ENCODE measurements around the gene LRRC10B.
A peak's percentile ranks its signal among the peaks of the same experiment; 100 is the strongest.

Gene LRRC10B

DNA sequence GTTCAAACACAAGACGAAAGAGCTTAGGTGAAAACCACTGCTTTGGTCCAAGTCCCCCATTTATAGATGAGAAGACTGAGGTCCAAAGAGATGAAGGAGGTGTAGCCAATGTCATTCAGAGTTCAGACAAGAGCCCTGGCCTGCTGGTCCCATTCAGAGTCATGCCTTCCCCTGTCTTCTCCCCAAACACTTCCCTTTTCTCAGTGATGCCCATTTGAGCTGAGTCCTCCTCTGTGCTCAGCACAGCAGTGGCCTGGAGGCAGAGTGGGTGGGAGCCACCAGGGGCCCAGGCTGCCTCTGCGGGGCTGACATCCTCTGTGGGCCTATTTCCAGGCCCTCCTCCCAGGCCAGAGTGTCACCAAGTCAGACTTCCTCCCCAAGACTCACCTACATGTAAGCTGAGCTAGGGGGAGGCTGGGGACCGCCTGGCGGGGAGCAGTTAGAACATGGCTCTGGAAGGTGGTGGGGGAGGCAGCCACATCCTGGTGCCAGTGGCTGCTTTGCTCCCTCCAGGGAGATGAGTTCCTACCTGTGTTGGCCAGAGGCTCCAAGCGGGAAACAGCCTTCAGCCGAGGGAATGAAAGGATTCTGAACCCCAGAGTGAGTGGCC is 22.4 kb upstream of the LRRC10B start:
- DNase-seq: no peak

DNA sequence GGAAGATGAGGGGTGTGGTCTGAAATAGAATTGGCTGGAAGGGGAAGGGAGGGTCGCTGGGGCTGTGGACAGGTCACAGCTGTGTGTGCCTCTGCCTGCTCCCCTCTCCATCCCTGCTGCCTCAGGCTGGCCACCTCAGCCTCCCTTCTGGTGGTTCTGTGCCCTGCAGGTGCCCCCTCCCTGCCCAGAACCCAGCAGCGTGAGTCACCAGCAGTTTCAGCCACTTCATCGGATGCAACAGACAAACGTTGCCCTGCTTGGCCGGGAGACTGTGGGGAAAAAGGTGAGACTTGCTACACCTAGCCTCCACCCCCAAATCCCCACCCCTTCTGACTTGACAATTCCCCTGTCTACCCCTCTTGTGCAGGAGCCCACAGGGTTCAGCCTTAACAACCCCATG is 21.8 kb upstream of the LRRC10B start:
- no peak for DNase-seq

DNA sequence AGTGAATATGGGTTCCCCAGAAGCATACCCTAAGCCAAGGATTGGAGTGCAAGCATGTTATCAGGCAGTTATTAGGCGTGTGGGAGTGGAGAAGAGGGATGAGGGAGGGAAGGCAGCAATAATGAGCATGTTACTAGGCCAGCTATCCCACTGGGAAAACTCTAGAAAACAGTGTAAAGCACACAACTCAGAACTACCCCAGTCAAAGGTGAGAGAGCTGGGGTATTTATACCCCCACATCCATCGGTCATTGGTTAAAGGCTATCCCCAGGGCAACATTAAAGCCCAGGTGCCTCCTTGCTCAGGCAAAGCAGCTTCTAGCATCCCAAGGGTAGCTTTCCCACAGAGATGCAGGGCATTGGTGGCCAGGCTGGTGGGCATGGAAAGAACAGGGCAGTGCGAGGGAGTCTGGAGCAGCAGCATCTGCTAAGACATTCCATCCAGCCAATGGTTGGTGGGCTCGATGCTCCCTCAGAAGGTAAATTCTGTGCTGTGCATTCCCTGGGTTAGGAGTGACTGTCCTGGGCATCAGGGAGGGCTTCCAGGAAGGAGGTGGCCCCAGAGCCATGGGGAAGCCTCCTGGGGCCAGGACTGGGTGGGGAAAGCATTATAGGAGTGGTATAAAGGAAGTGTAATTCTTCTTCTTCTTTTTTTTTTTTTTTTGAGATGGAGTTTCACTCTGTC is 21.1 kb upstream of the LRRC10B start:
- DNase-seq: no peak

DNA sequence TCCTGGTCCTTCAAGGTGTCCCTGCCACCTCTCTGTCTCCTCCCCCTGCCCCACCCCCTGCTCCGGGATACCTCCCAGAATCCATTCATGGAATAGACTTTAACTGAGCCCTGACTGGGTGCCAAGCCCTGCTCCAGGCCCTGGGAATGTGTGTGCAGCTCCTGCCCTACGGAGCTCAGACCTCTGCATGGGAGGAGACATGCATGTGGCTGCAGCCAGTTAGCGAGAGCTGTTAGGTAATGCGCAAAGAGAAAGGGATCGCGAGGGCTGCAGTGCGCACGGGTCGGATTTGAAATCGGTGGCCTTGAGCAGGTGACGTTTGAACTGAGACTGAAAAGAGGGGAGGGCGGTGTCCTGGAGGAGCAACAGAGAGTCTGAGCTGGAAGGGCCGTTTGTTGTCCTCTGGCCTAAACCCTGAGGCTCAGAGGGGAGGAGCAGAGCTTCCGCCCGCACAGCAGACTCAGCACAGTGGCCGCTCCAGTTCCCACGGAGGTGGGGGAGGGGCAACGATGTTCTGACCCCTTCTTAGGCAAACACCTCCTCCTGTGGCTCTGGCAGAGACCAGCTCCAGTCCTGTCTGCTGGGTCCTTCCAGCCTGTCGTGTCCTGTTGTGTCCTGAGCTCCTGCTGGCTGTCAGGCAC is 19.8 kb upstream of the LRRC10B start:
- DNase-seq: no peak

DNA sequence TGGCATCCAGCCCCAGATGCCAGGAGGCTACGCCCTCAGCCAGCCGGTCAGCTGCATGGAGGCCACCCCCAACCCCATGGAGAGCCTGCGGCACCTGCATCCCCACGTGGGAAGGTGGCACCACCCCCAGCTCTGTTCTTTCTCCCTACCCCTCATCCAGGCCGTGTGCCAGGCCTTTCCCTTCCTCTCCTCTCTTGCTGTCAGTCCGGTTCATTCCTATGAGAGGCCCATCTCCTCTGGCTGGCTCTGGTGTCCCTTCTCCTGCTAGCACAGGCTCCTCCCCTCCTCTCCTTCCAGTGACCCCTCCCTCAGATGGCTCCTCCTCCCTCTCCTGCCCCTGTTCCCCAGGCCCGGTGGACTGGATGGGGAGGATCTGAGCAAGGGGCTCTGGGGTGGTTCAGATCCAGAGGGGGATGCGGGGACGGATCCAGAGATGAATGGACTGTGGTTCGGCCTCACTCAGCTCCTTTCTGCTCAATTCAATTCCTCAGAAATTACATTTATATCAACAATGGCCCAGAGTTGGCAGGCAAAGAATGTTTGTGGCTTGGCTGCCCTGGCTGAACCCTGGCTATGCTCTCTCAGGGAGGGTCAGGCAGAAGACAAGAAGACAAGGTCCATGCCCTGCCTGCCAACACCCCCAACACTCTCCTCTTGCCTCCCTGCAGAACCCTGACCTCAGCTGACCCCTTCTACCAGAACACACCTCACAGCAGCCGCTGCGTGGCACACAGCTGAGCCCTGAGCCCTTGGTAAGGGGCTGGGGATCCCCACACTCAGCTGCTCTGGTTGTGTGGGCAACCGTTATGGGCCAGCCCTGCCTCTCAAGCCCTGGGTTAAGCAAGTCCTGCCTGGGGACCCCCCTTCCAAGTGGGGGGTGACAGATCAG is 18.5 kb upstream of the LRRC10B start:
- DNase-seq: no peak

DNA sequence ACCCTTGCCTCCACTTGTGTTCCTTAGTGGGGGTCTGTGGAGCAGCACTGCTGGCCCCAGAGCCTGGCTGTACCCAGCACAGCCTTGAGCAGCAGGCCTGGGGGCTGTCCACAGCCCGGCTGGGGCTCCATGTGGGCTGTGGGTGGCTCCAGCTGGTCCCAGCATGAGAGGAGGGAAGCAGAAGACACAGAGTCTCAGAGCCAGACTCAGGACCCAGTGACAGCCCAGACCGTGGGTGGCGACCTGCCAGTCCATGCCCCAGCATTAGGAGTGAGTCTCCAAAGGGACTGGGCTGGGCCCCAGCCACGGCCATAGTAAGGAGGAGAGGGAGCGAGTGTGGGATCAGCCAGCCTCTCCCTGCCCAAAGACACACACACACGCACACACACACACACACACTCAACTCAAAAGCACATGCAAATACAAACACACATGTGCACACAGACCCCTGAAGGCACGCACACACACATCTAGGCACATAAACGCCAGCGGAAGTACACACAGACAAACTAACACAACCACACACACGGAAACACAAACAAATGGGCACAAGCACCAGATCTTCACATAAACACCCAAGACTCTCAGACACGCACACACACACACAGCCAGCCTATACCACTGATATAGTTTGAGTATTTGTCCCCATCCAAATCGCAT is 16.7 kb upstream of the LRRC10B start:
- peak in 1 of 56 donors; percentile 35 for DNase-seq

DNA sequence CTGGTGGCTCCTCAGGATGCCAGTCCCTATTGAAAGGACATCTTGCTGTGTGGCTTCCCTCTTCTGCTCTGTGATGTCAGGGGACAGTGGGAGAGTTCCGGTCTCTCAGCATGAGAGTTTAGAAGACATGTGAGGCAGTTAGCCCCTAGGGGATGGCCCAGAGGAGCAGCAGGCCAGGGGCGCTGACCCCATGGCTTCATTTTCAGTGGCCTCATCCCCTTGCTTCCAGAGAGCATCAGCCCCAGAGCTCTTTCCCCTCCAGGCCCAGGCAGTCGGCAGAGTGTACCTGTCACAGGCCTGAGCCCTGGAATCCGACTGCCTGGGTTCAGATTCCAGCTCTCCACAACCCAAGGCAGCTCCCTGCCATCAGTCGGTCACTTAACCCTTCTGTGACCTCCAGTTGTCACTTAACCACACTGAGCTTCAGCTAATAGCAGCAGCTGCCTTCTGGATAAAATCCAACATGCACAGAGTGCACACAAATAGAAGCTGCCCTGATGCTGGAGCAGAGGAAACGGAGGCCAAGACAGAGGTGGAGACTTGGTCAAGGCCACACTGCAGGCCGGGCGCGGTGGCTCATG is 14.1 kb upstream of the LRRC10B start:
- no peak for DNase-seq

DNA sequence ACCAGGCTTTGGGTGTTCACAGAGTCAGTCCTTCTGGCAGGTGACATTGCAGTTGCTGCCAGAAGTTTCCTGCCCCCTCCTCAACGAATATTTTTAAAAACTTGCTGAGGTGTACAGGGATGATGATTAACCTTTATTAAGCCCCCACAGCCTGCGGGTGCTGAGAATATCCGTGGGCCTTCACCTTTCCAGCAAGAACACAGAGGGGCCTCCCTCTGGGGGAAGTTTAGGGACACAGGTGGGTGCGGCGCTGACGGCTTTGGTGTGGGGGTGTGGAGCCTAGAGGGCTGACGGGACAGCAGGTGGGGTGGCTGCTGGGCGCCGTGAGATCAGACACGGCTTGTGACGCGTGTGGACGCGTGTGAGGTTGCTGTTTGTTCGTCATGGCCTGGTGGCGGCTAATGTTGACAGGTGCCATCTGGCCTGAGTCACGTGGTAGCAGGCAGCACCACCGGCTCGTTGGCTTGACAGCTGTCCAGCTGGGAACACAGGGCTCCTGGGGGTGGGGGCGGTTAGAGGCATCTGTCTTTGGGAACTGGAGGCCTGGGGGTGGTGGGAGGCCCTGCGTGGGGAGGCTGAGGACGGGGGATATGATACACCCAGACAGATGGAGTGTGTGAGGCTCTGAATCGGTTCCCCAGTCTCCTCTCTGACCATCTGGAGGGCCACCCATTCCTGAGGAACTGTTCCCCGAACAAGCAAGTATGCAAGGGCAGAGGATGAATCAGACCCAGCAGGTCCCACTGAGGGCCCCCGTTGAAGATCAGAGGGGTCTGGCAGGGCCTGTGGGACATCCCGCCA is 12.5 kb upstream of the LRRC10B start:
- peak in 14 of 56 donors; percentile 18 to 73 (median 45) for DNase-seq

DNA sequence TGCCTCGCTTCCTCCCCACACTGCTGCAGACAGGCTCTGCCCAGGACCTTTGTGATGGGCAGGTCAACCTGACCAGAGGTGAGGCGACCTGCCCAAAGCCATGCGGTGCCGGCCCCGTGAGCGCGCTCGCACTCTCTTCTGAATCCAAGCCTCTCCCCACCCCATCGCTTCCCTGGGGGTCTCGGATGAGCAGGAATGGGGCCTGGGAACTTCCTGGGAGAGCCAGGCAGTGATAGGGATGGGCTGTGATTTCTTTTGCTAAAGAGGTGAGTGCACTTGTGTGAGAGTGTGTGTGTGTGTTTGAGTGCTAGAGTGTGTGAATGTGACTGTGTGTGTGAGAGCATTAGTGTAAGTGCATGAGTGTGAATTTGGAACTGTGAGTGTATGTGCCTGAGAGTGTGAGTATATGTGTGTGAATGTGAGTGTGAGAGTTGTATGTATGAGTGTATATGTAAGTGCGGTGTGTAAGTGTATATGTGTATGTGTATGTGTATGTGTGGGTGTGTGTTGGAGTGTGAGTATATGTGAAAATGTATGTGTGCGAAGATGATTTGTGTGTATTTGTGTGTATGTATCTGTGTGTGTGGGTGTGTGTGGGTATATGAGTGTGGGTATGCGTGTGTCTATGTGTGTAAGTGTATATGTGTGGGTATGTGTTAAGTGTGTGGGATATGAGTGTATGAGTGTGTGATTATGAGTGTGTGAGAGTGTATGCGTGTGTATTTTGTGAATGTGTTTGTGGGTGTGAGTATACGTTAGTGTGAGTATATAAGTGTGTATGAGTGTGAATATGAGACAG is 11.7 kb upstream of the LRRC10B start:
- DNase-seq: no peak

DNA sequence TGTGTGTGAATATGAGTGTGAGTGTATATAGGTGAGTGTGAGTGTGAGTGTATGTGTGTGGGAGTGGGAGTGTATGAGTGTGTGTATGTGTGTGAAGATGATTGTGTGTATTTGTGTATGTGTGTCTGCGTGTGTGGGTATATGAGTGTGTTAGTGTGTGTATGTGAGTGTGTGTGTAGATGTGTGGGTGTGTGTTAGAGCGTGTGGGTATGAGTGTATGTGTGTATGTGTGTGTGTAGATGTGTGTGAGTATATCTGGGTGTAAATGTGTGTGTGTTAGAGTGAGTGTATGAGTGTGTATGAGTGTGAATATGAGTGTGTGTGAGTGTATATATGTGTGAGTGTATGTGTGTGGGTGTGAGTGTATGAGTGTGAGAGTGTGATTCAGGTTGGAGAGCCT is 11.1 kb upstream of the LRRC10B start:
- DNase-seq: no peak

DNA sequence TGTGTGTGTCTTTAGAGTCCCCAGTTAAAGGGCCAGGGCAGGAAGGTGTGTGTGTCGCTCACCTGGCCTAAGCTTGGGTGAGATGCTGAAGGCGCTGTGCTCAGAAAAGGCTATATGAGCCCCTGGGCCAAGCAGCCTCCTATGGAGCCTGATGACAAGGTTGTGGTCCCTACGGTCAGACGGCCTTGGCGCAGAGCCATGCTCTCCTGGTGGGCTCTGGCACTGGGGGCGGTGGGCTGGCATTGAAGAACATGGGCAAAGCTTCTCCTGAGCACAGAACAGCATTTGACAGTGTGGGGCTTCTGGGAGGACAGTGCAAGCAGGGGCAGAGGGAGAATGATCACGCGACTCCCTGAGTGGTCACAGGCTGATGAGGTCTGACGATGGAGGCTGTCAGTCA is 10.7 kb upstream of the LRRC10B start:
- no peak for DNase-seq

DNA sequence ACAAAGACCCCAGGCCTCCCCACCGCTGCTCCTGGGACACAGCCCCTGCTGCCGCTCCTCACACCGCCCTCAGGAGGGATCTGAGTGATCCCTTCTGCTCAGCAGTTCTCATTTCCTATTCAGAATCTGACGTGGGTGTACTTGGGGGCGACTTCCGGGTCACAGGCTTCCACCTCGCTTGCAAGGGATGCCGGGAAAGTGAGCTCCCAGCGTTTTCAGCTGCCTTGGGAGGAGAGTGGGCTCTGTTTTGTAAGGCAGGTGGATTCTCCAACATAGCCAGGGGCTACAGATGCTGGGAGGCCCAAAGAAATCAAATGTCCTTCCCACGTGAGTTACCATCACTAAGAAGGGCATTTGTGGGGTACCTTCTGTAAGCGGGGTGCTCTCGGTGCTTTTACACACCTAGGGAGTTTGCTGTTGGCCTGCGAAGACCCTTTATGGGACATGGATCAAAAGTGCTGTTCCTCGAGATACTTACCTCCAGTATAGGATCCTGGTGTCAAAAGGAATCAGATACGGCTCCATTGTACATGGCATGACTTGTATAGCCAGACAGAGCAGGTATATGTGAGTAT is 9.7 kb upstream of the LRRC10B start:
- peak in 16 of 56 donors; percentile 16 to 64 (median 42) for DNase-seq

DNA sequence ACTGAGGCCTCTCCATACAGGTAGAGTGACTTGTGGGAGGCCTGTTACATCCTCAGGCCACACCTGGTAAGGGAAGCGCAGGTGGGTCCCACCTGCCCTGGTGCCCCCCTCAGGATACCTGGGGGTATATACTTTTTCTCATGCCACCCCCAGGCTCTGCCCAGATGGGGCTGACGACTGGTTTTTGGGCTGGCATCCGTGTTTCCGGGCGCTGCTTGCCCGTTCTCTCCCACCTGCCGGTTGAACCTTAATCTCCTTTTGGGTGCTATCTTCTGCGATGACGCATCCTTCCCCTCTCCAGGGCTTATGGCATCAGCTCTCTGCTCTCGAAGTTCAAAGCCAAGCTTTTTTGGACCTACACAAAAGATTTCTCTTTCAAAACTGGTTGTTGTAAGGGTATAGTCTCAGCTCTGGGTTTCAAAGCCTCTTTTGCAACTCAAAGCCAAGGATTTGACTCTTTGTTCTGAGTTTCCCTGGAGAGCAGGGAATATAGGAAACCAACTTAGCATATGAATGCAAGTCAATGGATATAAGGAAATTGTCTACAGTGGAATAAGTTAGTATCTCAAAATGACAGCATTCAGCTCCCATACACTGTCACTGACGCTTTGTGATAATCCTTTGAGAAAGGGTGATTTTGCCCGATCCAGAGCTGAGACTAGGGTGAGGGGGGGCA is 8.6 kb upstream of the LRRC10B start:
- no peak for DNase-seq

DNA sequence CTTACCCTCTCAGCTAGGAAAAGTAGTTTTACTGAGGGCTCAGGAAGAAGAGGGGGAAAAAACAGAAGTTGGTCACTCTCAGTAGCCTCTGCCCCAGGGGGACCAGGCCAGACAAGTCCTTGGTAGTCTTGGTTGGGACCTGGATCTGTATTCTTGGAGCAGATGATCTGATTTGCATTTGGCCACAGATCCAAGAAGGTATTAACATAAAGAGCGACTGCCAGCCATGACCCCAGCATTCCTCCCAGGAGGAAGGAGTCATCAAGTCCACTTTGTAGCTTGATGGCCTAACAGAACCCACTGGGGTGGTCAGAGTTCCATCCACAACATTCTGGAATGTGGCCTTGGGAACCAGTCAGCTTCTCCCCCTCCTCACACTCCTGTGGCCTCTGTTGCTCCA is 6.0 kb upstream of the LRRC10B start:
- DNase-seq: no peak

DNA sequence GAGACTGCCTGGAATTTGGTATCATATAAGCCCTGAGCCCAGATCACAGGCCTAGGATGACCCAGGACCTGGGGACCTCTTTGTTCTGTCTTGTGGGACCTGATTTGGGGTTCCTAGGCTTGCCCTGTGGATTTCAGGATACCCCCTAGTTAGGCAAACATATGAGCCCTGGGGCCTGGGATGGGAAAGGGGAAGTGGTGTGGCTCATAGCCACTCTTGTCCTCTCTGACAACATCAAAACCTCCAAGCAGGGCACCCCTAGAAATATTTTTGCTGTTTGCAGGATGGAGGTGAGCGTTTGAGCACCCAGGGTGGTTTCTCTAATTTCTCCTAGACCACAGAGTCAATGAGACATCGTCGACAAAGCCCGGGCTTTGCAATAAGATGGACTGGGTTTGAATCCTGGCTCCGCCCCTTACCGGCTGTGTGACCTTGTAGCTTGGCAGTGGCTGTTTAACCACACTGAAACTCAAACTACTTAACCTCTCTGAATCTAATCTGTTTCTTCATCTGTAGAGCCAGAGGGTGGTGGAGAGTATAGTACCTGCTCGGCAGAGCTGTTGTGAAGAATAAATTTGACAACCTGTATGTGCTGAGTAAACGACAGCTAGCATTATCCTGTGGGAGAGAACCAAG is 5.3 kb upstream of the LRRC10B start:
- no peak for DNase-seq

DNA sequence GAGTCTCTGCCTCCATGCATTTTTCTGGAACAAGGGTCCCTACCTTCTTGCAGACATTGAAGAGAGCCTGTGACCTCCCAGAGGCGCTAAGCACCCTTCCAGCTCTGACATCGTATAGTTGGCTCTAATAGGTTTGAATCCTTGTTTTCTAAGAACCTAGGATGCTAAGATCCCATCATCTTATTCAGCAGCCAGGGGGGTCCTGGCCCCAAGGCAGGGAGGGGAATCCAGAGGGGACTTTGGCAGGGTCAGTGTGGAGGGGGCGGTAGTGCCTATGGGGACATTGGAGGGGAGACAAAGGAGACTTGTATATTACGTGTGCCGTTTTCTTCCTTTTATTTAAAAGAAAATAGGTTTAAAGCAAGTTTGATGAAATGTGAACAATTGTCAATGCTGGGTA is 3.4 kb upstream of the LRRC10B start:
- DNase-seq: no peak

DNA sequence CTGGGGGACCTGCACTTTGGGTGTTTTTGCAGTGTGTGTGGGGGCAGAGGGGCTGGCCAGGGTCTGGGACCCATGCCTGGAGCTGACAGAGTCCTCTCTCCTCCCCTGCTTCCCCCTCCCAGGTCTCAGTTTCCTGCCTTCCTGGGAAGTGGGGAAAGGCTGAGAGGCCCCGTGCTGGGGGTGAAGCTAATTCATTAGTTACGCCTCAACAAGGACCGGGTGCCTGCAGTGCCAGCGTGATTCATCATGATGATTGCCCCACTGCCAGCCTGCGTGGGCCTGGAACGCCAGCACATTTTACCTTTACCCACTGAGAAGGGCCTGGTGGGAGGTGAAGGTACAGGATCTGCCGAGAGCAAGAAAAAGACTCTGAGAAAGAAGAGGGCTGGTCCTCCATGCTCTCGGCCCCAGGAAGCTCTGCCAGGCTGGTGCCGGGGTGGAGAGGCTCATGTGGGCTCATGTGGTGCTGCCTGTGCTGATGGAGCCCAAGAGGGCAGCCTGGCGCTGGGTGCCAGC is 2.9 kb upstream of the LRRC10B start:
- peak in 37 of 56 donors; percentile 9 to 87 (median 55) for DNase-seq
